Measurements from ENCODE around the gene MIOS.

Gene MIOS

DNA sequence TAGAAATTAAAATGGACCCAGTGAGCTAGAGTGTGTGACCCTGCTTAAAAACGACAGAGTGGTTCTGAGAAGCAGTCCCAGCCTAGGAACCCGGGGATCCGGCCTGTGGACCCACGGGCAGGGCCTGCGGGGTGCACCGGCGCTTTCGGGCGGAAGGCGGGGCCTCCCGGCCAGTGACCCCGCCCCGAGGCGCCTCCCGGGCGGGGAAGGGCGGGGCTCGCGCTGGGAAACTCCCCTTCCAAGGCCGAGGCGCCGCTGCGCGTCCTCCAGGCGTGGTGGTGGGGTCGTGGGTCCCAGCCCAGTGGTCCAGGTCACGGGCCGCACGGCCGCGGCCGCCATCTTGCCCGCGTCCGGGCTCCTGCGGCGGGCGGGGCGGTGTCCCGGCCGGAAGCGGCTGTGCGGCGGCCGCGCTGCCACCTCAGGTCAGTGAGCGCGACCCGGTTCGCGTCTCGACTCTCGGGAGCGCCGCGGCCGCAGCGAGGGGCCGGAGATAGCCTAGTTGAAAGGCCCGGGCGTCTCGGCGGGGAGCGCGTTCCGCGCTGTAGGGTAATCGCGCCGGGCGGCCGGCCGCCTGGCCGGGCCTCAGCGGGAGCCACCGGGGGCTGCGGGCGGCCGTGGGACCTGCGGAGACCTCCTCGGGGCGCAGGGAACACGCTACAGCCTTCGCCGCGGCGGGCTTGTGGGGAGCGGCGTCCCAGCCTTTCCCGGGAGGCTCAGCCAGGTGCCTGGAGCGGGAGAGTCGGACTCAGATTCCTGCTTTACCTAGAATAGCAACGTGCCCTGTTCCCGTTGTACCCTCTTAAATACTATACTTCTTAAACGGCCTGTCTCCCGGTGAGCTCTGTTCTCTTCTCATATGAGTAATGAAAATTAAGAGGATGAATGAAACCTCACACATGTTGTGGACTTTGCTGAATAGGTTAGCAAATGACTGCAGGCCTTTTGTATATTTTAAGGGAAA, at the start of gene MIOS:
Gene MIOS (plus strand): TSS at position 234 of the 961 bp plus-strand sequence. CDS start 5,592 bp downstream, outside the sequence.
- Histone ChIP-seq H3K4me1 (peaks cover 22 to 67% (median 28%) of the 10 kb centered on the region in 10 experiments), H3K4me2 (peak within 1 kb of the TSS; percentile 73 to 98 (median 89)), H3K9me3 (replicated peaks in 1 of 11) (peaks cover 4 to 25% (median 21%) of the 10 kb centered on the region in 11 experiments; a peak in 20 of 22 replicates), H3K27me3 (no peaks in the 10 kb centered on the region), H3K9ac (peak within 1 kb of the TSS; percentile 94 to 99 (median 97)), H3K27ac (peak within 1 kb of the TSS; percentile 92 to 98 (median 96)), H3K4me3 (peak within 1 kb of the TSS; percentile 76 to 99 (median 94)), H4K20me1 (peaks cover 0 to 3% (median 0%) of the 10 kb centered on the region in 11 experiments; a peak in 2 of 22 replicates), H3K36me3 (peaks cover 11 to 27% (median 23%) of the 10 kb centered on the region in 11 experiments; a peak in 21 of 22 replicates)
- no peak for TF ChIP-seq Cebpa-rat (IDR thresholded peaks at IDR 0.05)

DNA sequence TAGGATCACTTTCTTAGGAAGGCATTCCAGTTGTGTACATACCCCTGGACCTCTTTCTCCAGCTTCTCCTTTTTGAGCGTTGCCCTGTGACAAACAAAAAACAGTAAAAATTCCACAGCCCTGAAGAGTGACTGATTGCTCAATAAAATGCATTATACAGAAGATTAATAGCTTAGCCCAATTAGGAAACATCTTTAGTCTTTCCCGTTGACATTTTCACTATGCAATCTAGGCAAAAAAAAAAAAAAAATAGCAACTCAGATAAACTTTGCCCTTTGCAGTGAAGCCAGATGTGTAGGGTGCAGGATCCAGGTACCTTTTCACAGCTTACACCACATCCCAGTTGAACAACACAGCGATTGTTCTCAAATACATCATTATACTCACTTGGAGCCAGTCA, 48.9 kb upstream of the MIOS start:
- H3K36me3 ChIP-seq, result no peaks in the 10 kb centered on the region
- no peak overlapping the region for H3K4me3 ChIP-seq
- no peaks in the 10 kb centered on the region for H3K27me3 ChIP-seq
- H3K9me3 ChIP-seq (replicated peaks in 1 of 11), result no peaks in the 10 kb centered on the region
- no peak overlapping the region for H3K27ac ChIP-seq
- no peak overlapping the region for H3K4me2 ChIP-seq
- no peaks in the 10 kb centered on the region for H3K4me1 ChIP-seq
- TF ChIP-seq Cebpa-rat (IDR thresholded peaks at IDR 0.05), result no peak
- no peak overlapping the region for H3K9ac ChIP-seq
- H4K20me1 ChIP-seq, result no peaks in the 10 kb centered on the region

DNA sequence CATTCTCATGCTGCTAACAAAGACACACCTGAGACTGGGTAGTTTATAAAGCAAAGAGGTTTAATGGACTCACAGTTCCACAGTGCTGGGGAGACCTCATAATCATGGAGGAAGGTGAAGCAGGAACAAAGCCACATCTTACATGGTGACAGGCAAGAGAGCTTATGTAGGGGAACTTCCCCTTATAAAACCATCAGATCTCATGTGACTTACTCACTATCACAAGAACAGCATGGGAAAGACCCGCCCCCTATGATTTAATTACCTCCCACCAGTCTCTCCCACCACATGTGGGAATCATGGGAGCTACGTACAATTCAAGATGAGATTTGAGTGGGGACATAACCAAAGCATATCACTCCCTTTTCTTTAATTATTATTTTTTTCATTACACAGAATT, 47.6 kb upstream of the MIOS start:
- Histone ChIP-seq H3K4me2 (no peak overlapping the region), H3K4me3 (no peak overlapping the region), H3K36me3 (no peaks in the 10 kb centered on the region), H3K9me3 (replicated peaks in 1 of 11) (no peaks in the 10 kb centered on the region), H3K9ac (no peak overlapping the region), H3K27ac (no peak overlapping the region), H3K27me3 (no peaks in the 10 kb centered on the region), H3K4me1 (no peaks in the 10 kb centered on the region), H4K20me1 (no peaks in the 10 kb centered on the region)
- no peak for TF ChIP-seq Cebpa-rat (IDR thresholded peaks at IDR 0.05)

DNA sequence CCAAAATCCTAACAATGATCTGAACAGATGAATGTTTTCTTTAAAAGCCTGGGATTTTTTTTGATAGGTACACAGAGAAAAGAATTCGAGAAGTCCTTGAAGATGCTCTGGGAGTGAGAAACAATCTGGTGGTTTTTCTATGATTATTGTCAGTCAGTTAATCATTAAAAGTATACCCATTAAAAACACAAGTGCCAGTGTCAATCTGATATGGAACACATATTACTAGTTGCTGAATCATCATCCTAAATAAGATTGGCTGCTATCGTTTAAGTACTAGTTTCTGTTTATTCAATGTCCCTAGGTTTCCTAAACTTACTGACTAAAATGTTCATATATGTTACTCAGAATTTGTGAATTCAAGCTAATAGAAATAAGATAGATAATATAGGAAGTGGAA, 47.2 kb upstream of the MIOS start:
- no peak for TF ChIP-seq Cebpa-rat (IDR thresholded peaks at IDR 0.05)
- H3K27ac ChIP-seq, result no peak overlapping the region
- no peaks in the 10 kb centered on the region for H3K36me3 ChIP-seq
- no peak overlapping the region for H3K4me3 ChIP-seq
- H3K4me2 ChIP-seq, result no peak overlapping the region
- H3K27me3 ChIP-seq, result no peaks in the 10 kb centered on the region
- H3K9me3 ChIP-seq (replicated peaks in 1 of 11), result no peaks in the 10 kb centered on the region
- H3K4me1 ChIP-seq, result no peaks in the 10 kb centered on the region
- no peaks in the 10 kb centered on the region for H4K20me1 ChIP-seq
- H3K9ac ChIP-seq, result no peak overlapping the region

DNA sequence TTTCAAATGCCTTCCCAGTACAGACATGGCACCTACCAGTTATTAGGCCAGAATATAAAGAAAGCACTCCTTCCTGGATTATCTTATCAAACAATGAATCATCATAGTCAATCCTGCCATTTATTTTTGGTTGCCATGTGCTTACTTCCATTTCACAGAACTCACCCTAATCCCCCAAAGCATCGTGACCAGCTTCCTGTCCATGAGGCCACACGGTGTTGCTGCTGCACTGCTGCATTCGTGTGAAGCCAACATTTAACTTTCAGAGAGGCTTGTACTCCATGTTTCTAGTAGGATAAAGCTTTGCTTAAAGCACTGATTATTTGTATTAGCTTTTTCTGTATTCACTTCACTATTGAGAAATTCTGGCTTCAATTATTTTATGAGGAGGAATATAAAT, 45.4 kb upstream of the MIOS start:
- no peaks in the 10 kb centered on the region for H3K4me1 ChIP-seq
- H3K9ac ChIP-seq, result no peak overlapping the region
- H3K27ac ChIP-seq, result no peak overlapping the region
- no peak for TF ChIP-seq Cebpa-rat (IDR thresholded peaks at IDR 0.05)
- H3K9me3 ChIP-seq (replicated peaks in 1 of 11), result no peaks in the 10 kb centered on the region
- no peaks in the 10 kb centered on the region for H4K20me1 ChIP-seq
- H3K36me3 ChIP-seq, result no peaks in the 10 kb centered on the region
- no peaks in the 10 kb centered on the region for H3K27me3 ChIP-seq
- H3K4me3 ChIP-seq, result no peak overlapping the region
- no peak overlapping the region for H3K4me2 ChIP-seq

DNA sequence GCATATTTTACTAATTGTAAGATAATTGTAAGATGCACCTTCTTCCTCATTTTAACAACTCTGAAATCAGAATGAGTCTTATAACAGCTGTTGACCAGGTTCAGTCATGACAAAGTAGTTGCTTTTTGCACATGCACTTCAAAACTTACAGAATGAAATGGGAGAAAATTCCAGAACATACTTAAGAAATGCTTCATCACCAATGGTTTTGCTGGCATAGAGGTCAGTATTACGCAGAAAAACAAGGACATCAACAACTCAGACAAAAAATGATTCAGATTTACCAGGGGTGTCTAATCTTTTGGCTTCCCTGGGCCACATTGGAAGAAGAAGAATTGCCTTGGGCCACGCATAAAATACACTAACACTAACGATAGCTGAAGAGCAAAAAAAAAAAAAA, 44.3 kb upstream of the MIOS start:
- no peak for TF ChIP-seq Cebpa-rat (IDR thresholded peaks at IDR 0.05)
- no peaks in the 10 kb centered on the region for H3K36me3 ChIP-seq
- no peak overlapping the region for H3K4me2 ChIP-seq
- no peaks in the 10 kb centered on the region for H4K20me1 ChIP-seq
- no peak overlapping the region for H3K9ac ChIP-seq
- H3K4me1 ChIP-seq, result no peaks in the 10 kb centered on the region
- no peak overlapping the region for H3K4me3 ChIP-seq
- no peak overlapping the region for H3K27ac ChIP-seq
- H3K27me3 ChIP-seq, result no peaks in the 10 kb centered on the region
- H3K9me3 ChIP-seq (replicated peaks in 1 of 11), result no peaks in the 10 kb centered on the region

DNA sequence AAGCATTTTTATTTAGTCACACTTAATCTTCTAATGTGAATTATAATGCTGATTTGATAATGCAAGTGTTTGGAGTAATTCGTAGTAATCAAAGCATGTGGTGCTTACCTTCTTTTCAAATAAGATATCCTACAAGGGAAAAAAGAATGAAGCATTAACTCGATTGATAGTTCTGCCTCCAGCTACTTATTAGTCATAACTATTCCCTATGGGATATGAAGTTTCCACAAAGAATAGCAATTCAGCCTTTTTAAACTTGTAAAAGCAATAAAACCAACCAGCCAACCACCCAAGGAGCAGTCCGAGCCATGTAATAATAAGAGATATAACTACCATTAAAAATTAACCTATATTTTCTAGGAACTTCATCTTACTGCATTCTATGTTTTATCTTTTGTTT, 42.6 kb upstream of the MIOS start:
- H3K9me3 ChIP-seq (replicated peaks in 1 of 11), result no peaks in the 10 kb centered on the region
- no peaks in the 10 kb centered on the region for H4K20me1 ChIP-seq
- H3K4me1 ChIP-seq, result no peaks in the 10 kb centered on the region
- H3K9ac ChIP-seq, result no peak overlapping the region
- no peak overlapping the region for H3K4me2 ChIP-seq
- no peaks in the 10 kb centered on the region for H3K36me3 ChIP-seq
- TF ChIP-seq Cebpa-rat (IDR thresholded peaks at IDR 0.05), result no peak
- H3K27me3 ChIP-seq, result no peaks in the 10 kb centered on the region
- no peak overlapping the region for H3K27ac ChIP-seq
- no peak overlapping the region for H3K4me3 ChIP-seq

DNA sequence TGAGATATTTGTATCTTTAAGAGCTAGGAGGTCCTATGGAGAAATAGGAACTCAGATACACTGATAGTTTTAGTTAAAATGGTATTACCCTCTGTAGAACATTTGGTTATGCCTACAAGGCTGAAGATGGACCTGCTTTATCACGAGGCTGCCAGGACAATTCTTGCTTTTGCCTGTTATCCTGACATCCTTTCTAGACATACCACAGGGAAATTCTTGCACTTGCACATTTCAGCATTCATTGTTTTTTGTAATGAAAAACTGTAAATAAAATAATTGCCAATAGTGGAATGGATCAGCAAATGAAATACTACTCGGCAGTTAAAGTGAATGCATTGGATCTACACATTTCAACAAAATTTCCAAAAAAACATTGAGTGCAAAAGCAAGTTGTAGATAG, 40.7 kb upstream of the MIOS start:
- no peak overlapping the region for H3K4me2 ChIP-seq
- H3K4me1 ChIP-seq, result no peaks in the 10 kb centered on the region
- no peaks in the 10 kb centered on the region for H3K27me3 ChIP-seq
- no peak for TF ChIP-seq Cebpa-rat (IDR thresholded peaks at IDR 0.05)
- H3K9me3 ChIP-seq (replicated peaks in 1 of 11), result no peaks in the 10 kb centered on the region
- no peaks in the 10 kb centered on the region for H4K20me1 ChIP-seq
- no peak overlapping the region for H3K27ac ChIP-seq
- no peak overlapping the region for H3K9ac ChIP-seq
- no peaks in the 10 kb centered on the region for H3K36me3 ChIP-seq
- H3K4me3 ChIP-seq, result no peak overlapping the region

DNA sequence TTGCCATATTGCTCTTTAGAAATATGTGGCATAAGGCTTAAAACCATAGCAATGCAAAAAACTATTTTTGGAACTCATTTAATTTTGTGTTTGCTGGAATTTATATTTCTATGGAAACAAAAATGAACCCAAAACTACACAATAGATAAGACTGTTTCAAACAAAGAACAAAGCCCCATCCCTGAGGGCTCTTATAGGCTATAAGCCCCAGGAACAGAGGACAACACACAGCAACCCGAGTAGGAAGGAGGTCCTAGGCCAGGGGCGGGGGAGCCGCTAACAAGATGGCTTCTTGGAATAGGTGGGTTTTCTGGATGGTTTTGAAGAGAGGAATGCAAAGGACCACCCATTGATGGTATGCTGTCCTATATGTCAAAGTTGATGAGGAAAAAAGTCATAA, 39.6 kb upstream of the MIOS start:
- Histone ChIP-seq H3K9me3 (replicated peaks in 1 of 11) (no peaks in the 10 kb centered on the region), H3K27me3 (no peaks in the 10 kb centered on the region), H3K9ac (no peak overlapping the region), H4K20me1 (no peaks in the 10 kb centered on the region), H3K4me2 (no peak overlapping the region), H3K4me1 (no peaks in the 10 kb centered on the region), H3K27ac (no peak overlapping the region), H3K36me3 (no peaks in the 10 kb centered on the region), H3K4me3 (no peak overlapping the region)
- TF ChIP-seq Cebpa-rat (IDR thresholded peaks at IDR 0.05), result no peak

DNA sequence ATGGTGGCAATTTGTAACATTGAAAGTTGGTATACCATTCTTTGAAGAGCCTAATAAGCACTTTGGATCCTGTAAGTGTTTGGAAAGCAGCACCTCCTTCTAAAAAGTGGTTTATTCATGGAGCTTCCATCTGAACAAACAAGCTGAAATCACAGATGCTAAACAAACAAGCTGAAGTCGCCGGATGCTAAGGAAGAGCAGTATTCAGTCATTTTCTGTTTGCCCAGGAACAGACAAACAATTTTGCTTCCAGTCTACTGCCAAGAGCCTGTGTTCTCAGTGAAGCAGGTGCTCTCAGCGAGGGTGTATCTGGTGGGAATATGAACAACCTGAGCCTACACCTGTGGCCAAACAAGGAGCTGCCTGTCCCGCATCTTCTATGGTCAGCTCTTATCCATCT, 37.4 kb upstream of the MIOS start:
- H3K4me3 ChIP-seq, result no peak overlapping the region
- no peak for TF ChIP-seq Cebpa-rat (IDR thresholded peaks at IDR 0.05)
- H3K9ac ChIP-seq, result no peak overlapping the region
- no peaks in the 10 kb centered on the region for H4K20me1 ChIP-seq
- no peaks in the 10 kb centered on the region for H3K4me1 ChIP-seq
- H3K27ac ChIP-seq, result no peak overlapping the region
- no peak overlapping the region for H3K4me2 ChIP-seq
- H3K9me3 ChIP-seq (replicated peaks in 1 of 11), result peaks cover 0 to 6% (median 0%) of the 10 kb centered on the region in 11 experiments; a peak in 1 of 22 replicates
- H3K27me3 ChIP-seq, result no peaks in the 10 kb centered on the region
- H3K36me3 ChIP-seq, result no peaks in the 10 kb centered on the region
